Liver (tissue), 9 donors: ENCODE data around the gene MS4A4A. TPM values are rescaled to one million over a fixed set of nuclear protein-coding genes. Genes with fewer than 3 reads are reported as not detected.

Experiments
- DNase-seq: peaks from one replicate; pipeline ENCODE4 v3.0.0-alpha.2; 2017; ENCODE audit warnings: low spot score
- H3K27ac ChIP-seq, 2 donors: one replicate each; pipeline ENCODE4 v1.7.0; 2013; ENCODE audit warnings: inconsistent platforms in 2 of 2, low read length in 2 of 2, control low read depth in 1 of 2, low read depth in 1 of 2, mild to moderate bottlenecking in 1 of 2
- H3K27me3 ChIP-seq, 4 donors: one replicate each; pipeline versions ENCODE4 v1.6.1 to v1.7.0; 2013; ENCODE audit warnings: low read length in 3 of 4, inconsistent platforms in 1 of 4, mild to moderate bottlenecking in 1 of 4, moderate library complexity in 1 of 4; ENCODE audit not compliant: control insufficient read depth in 4 of 4, insufficient read depth in 4 of 4
- H3K36me3 ChIP-seq, 4 donors: one replicate each; pipeline versions ENCODE4 v1.6.1 to v1.7.0; 2013; ENCODE audit warnings: low read length in 3 of 4, mild to moderate bottlenecking in 3 of 4, low read depth in 1 of 4, moderate library complexity in 1 of 4; ENCODE audit not compliant: control insufficient read depth in 4 of 4, insufficient read depth in 3 of 4
- H3K4me1 ChIP-seq, 4 donors: one replicate each; pipeline versions ENCODE4 v1.6.1 to v1.7.0; 2013; ENCODE audit warnings: low read length in 3 of 4, mild to moderate bottlenecking in 3 of 4, moderate library complexity in 1 of 4; ENCODE audit not compliant: control insufficient read depth in 4 of 4, insufficient read depth in 4 of 4
- H3K4me3 ChIP-seq, 3 donors: one replicate each; pipeline versions ENCODE4 v1.6.1 to v1.7.0; 2013; ENCODE audit warnings: low read length in 3 of 3, control low read depth in 1 of 3, low read depth in 1 of 3, mild to moderate bottlenecking in 1 of 3
- H3K9ac ChIP-seq, 2 donors: one replicate each; pipeline ENCODE4 v1.7.0; 2013; ENCODE audit warnings: low read length in 2 of 2, mild to moderate bottlenecking in 2 of 2, moderate library complexity in 2 of 2, control low read depth in 1 of 2, low read depth in 1 of 2
- H3K9me3 ChIP-seq, 4 donors: one replicate each; pipeline versions ENCODE4 v1.6.1 to v1.7.0; 2013; ENCODE audit warnings: low read length in 3 of 4; ENCODE audit not compliant: control insufficient read depth in 4 of 4
- EGR1 ChIP-seq, 2 donors: IDR thresholded peaks; 2 replicates each; pipeline ENCODE4 v1.6.1; 2016 to 2018; ENCODE audit warnings: antibody characterized with exemption in 2 of 2, low read depth in 2 of 2
- FOXA1 ChIP-seq: IDR thresholded peaks from 2 replicates; pipeline ENCODE4 v1.6.1; 2016; ENCODE audit warnings: antibody characterized with exemption
- HNF4A ChIP-seq, 2 donors: conservative IDR thresholded peaks; 2 replicates each; pipeline ENCODE4 v1.6.1; 2016; ENCODE audit warnings: antibody characterized with exemption in 2 of 2, mild to moderate bottlenecking in 2 of 2
- HNF4G ChIP-seq: IDR thresholded peaks from 2 replicates; pipeline ENCODE4 v1.6.1; 2016; ENCODE audit warnings: antibody characterized with exemption
- JUND ChIP-seq, 2 donors: IDR thresholded peaks; 2 replicates each; pipeline ENCODE4 v1.6.1; 2016; ENCODE audit warnings: antibody characterized with exemption in 2 of 2
- RAD21 ChIP-seq, 2 donors: IDR thresholded peaks; 2 replicates each; pipeline ENCODE4 v1.6.1; 2016; ENCODE audit warnings: antibody characterized with exemption in 2 of 2, mild to moderate bottlenecking in 2 of 2
- SP1 ChIP-seq: IDR thresholded peaks from 2 replicates; pipeline ENCODE4 v1.6.1; 2018; ENCODE audit warnings: antibody characterized with exemption, mild to moderate bottlenecking
- TAF1 ChIP-seq: conservative IDR thresholded peaks from 2 replicates; pipeline ENCODE4 v1.6.1; 2016; ENCODE audit warnings: antibody characterized with exemption, mild to moderate bottlenecking
- WGBS: extraction: QIAGEN DNeasy Blood & Tissue Kit; methylation state at CpG from one replicate; pipeline ENCODE4 v1.1.7; 2013; 5-methylcytosine and 5-hydroxymethylcytosine counted together
- polyA plus RNA-seq, 2 donors: library from polyadenylated mRNA; stranded (reverse) in 1 of 2; unstranded in 1 of 2; fragments of 200-250 nt in 1 of 2; fragments of >200 nt in 1 of 2; fragmentation: Nextera tagmentation in 1 of 2; extraction: Ambion mirVana in 1 of 2; gene quantifications; one replicate each; pipeline versions ENCODE4 v1.2.1 to v1.2.3, GENCODE V29; 2013 to 2015
- total RNA-seq, 2 donors: library from RNA; depleted of rRNA; stranded (reverse); fragments of >200 nt; gene quantifications; one replicate each; pipeline ENCODE4 v1.2.3, GENCODE V29; 2014
- TF ChIP-seq, protein P1 (sequence below): fragments of 150-350 bp; IDR thresholded peaks from 2 replicates; pipeline ENCODE4 v1.5.1; 2017; ENCODE audit warnings: improper control_type of control experiment, low read depth, low read length; ENCODE audit not compliant: missing input control
- TF ChIP-seq, protein P2 (sequence below): IDR thresholded peaks from 2 replicates; pipeline ENCODE4 v1.6.1; 2016; ENCODE audit warnings: antibody characterized with exemption
- TF ChIP-seq, protein P3 (sequence below): IDR thresholded peaks from 2 replicates; pipeline ENCODE4 v1.6.1; 2016; ENCODE audit warnings: antibody characterized with exemption
- TF ChIP-seq, protein P4 (sequence below): IDR thresholded peaks from 2 replicates; pipeline ENCODE4 v1.6.1; 2016; ENCODE audit warnings: antibody characterized with exemption
- donor health status: healthy.
- donor health status: healthy.
- donor health status: healthy.
- donor health status: healthy.
- donor health status: healthy.

The MS4A4A gene
- total and polyA plus RNA-seq, 4 donors = 8.6 to 16.1 (median 10.8) TPM

DNA sequence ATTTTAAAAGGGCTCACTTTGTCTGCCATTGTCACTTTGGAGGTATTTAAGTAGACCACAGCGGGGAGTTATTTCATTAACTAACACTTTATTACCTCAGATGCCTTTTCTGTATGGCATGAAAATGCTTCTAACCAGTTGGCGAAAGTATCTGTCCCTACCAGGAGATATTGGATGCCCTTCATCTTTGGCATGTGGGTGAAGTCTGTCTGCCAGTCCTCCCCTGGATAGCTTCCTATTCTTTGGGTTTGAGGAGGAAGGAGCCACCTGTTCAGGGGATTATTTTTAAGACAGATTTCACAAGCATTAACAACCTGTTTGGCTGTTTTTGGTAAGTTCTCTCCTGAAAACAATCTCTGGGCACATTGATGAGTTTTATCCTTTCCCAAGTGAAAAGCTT is 63.7 kb downstream of the MS4A4A start:
- TF ChIP-seq JUND (IDR thresholded peaks at IDR 0.05) (no peak), SP1 (no peak), HNF4A (conservative IDR thresholded peaks at IDR 0.05) (no peak)
- 90% methylated on average over 2 of the region's 2 CpGs for WGBS
- no peak overlapping the region for H3K27ac ChIP-seq

DNA sequence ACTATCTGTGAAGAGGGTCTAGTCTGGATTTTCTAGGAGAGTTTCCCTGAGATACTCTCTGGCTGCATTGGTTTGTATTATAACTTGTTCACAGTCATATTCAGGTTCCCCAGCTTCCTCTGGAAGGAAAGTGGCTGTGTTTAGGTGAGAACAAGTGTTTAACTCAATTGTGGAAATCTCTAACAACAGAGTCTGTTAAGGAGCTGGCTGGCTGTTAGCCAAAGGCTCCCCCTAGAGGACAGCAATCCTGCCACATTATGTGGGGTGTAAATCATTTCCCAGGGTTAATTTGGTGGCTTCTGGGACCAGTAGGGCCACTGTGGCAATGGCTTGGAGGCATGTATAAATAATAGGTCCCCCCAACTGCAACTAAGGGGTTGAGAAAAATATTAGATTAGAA is 65.0 kb downstream of the MS4A4A start:
- no peaks in the 10 kb centered on the region for H3K9me3 ChIP-seq
- no peak overlapping the region for H3K9ac ChIP-seq
- H3K27ac ChIP-seq = no peak overlapping the region
- H3K4me3 ChIP-seq = no peak overlapping the region
- TF ChIP-seq RAD21 (IDR thresholded peaks at IDR 0.05) = peak; percentile 27 to 36
- TF ChIP-seq, protein P1, sequence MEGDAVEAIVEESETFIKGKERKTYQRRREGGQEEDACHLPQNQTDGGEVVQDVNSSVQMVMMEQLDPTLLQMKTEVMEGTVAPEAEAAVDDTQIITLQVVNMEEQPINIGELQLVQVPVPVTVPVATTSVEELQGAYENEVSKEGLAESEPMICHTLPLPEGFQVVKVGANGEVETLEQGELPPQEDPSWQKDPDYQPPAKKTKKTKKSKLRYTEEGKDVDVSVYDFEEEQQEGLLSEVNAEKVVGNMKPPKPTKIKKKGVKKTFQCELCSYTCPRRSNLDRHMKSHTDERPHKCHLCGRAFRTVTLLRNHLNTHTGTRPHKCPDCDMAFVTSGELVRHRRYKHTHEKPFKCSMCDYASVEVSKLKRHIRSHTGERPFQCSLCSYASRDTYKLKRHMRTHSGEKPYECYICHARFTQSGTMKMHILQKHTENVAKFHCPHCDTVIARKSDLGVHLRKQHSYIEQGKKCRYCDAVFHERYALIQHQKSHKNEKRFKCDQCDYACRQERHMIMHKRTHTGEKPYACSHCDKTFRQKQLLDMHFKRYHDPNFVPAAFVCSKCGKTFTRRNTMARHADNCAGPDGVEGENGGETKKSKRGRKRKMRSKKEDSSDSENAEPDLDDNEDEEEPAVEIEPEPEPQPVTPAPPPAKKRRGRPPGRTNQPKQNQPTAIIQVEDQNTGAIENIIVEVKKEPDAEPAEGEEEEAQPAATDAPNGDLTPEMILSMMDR = peak; percentile 39
- TF ChIP-seq, protein P2, sequence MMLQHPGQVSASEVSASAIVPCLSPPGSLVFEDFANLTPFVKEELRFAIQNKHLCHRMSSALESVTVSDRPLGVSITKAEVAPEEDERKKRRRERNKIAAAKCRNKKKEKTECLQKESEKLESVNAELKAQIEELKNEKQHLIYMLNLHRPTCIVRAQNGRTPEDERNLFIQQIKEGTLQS = no peak
- TF ChIP-seq, protein P3, sequence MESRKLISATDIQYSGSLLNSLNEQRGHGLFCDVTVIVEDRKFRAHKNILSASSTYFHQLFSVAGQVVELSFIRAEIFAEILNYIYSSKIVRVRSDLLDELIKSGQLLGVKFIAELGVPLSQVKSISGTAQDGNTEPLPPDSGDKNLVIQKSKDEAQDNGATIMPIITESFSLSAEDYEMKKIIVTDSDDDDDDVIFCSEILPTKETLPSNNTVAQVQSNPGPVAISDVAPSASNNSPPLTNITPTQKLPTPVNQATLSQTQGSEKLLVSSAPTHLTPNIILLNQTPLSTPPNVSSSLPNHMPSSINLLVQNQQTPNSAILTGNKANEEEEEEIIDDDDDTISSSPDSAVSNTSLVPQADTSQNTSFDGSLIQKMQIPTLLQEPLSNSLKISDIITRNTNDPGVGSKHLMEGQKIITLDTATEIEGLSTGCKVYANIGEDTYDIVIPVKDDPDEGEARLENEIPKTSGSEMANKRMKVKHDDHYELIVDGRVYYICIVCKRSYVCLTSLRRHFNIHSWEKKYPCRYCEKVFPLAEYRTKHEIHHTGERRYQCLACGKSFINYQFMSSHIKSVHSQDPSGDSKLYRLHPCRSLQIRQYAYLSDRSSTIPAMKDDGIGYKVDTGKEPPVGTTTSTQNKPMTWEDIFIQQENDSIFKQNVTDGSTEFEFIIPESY = no peak
- TF ChIP-seq HNF4G = no peak
- TF ChIP-seq FOXA1 = no peak
- H3K36me3 ChIP-seq = no peaks in the 10 kb centered on the region
- no peaks in the 10 kb centered on the region for H3K4me1 ChIP-seq
- DNase-seq = no peak
- peaks cover 0 to 3% (median 1%) of the 10 kb centered on the region in 4 donors for H3K27me3 ChIP-seq

More for the DNA sequence above, 63.7 kb downstream of the MS4A4A start:
- no peak overlapping the region for H3K9ac ChIP-seq
- no peak overlapping the region for H3K4me3 ChIP-seq
- H3K36me3 ChIP-seq = no peaks in the 10 kb centered on the region
- no peaks in the 10 kb centered on the region for H3K9me3 ChIP-seq
- no peak for DNase-seq
- peaks cover 0 to 3% (median 1%) of the 10 kb centered on the region in 4 donors for H3K27me3 ChIP-seq
- no peaks in the 10 kb centered on the region for H3K4me1 ChIP-seq

DNA sequence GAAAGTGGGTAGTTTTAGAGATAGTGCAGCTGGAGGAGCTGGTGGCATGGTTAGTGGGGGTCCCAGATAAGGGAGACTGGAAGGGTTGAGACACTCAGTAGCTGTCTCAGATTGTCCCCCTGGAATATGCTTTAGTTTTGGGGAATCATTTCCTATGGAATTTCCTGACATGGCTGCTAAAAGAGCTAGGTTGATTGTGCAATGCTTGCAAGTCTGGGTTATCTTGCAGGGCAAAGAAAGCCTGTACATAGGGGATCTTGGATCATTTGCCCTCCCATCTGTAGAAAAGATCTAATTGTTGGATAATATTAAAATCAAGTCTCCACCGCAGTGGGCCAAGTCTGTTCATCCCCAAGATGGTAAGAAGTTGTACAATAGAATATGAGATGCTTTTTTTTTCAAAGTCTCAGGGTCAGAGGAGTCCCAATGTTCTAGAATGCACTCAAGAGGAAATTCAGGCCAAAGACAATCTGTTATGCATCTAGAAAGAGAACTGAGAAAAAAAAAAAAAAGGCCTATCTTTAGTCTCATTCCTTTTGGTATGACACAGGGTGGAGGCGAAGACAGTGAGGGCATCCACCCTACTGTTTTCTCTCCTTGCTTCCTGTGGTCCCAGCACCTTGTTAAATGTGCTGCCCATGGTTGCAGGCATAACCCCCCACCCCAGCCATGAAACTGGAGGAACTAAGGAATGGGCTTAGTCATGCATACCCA is 66.8 kb downstream of the MS4A4A start:
- Histone ChIP-seq H3K4me3 (no peak overlapping the region), H3K9me3 (no peaks in the 10 kb centered on the region), H3K9ac (no peak overlapping the region), H3K36me3 (no peaks in the 10 kb centered on the region), H3K4me1 (no peaks in the 10 kb centered on the region), H3K27me3 (peaks cover 0 to 3% (median 1%) of the 10 kb centered on the region in 4 donors), H3K27ac (no peak overlapping the region)
- no peak for DNase-seq
- 85% methylated on average over 2 of the region's 2 CpGs for WGBS
- no peak for TF ChIP-seq TAF1
- TF ChIP-seq EGR1 (IDR thresholded peaks at IDR 0.05; ENCODE audit: low read depth in 2 of 2) = no peak
- TF ChIP-seq, protein P3 = no peak
- TF ChIP-seq, protein P4, sequence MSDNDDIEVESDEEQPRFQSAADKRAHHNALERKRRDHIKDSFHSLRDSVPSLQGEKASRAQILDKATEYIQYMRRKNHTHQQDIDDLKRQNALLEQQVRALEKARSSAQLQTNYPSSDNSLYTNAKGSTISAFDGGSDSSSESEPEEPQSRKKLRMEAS = no peak
